Pancreas (tissue), 10 donors: ENCODE results near the gene FGFR3. TPM values are rescaled to one million over a fixed set of nuclear protein-coding genes. Genes with fewer than 3 reads are reported as not detected.

Source experiments
- ATAC-seq, 4 donors: fragments of 200-7000 bp; cut with Tn5 transposase; one replicate each; pipeline versions ENCODE4 v1.8.0 to v1.9.1; 2020; ENCODE audit warnings: mild to moderate bottlenecking in 4 of 4, moderate library complexity in 4 of 4
- DNase-seq, 6 donors: peaks; one replicate each; pipeline ENCODE4 v3.0.0-alpha.2; 2020
- FAIRE-seq: peaks from 2 replicates; lab custom pipeline; 2012; peaks lifted over from hg19 to GRCh38; lab: Jason Lieb, UNC
- H3K27ac ChIP-seq, 4 donors: fragments of 200-600 bp; sonication (generic); 1 replicate in 3 of 4; 2 replicates in 1 of 4; pipeline versions ENCODE4 v1.5.0 to v1.8.0; 2020
- H3K27me3 ChIP-seq, 4 donors: fragments of 200-600 bp; one replicate each; pipeline ENCODE4 v1.8.0; 2021
- H3K36me3 ChIP-seq, 3 donors: fragments of 200-600 bp; sonication (generic) in 1 of 3; one replicate each; pipeline versions ENCODE4 v1.5.0 to v1.8.0; 2020 to 2021
- H3K4me1 ChIP-seq, 3 donors: fragments of 200-600 bp; one replicate each; pipeline ENCODE4 v1.8.0; 2021
- H3K4me3 ChIP-seq, 4 donors: fragments of 200-600 bp; sonication (generic) in 2 of 4; one replicate each; pipeline versions ENCODE4 v1.5.0 to v1.8.0; 2020 to 2021
- H3K9me3 ChIP-seq, 4 donors: fragments of 200-600 bp; one replicate each; pipeline ENCODE4 v1.8.0; 2021
- CTCF ChIP-seq, 4 donors: fragments of 200-600 bp; sonication (generic) in 3 of 4; IDR thresholded peaks; one replicate each; pipeline versions ENCODE4 v1.5.0 to v1.8.0; 2021; ENCODE audit warnings: antibody characterized with exemption in 4 of 4
- WGBS, 2 donors: extraction: QIAGEN DNeasy Blood & Tissue Kit; methylation state at CpG; one replicate each; pipeline ENCODE4 v1.1.7; 2013; 5-methylcytosine and 5-hydroxymethylcytosine counted together
- intact Hi-C, 3 donors: fragments of 100-400 bp; cut with DNase I; formaldehyde crosslinking; loops; one replicate each; pipeline versions ENCODE4 v1.11.1 to v1.14.2; 2022
- polyA plus RNA-seq, 2 donors: library from polyadenylated mRNA; stranded (reverse); fragments of 200-250 nt; gene quantifications; one replicate each; pipeline ENCODE4 v1.2.3, GENCODE V29; 2013
- total RNA-seq, 6 donors: library from RNA; stranded (reverse); fragmentation: NEBNext Ultra II Directional in 4 of 6; extraction: Animal tissue kit (Norgen Biotek cat#: 25700) in 4 of 6; gene quantifications; one replicate each; pipeline versions ENCODE4 v1.2.1 to v1.2.4, GENCODE V29; 2021 to 2023
- donor health status: healthy with polysubstance abuse.
- donor health status: DM: no; HTN: no; CAD: no; lungs with moderate emphysema.
- donor health status: DM: no; HTN: no; CAD: no.
- donor health status: control.
- donor health status: control.
- donor health status: Bipolar disorder and iron deficiency.
- donor health status: DM: yes; HTN: yes; CAD: no.
- donor health status: DM: no; HTN: no; CAD: no.
- donor health status: DM: no; HTN: no; CAD: no.
- donor health status: DM: yes; HTN: yes; CAD: no.

Gene FGFR3
- total and polyA plus RNA-seq, 8 donors: 40.4 to 300 (median 64.8) TPM

DNA sequence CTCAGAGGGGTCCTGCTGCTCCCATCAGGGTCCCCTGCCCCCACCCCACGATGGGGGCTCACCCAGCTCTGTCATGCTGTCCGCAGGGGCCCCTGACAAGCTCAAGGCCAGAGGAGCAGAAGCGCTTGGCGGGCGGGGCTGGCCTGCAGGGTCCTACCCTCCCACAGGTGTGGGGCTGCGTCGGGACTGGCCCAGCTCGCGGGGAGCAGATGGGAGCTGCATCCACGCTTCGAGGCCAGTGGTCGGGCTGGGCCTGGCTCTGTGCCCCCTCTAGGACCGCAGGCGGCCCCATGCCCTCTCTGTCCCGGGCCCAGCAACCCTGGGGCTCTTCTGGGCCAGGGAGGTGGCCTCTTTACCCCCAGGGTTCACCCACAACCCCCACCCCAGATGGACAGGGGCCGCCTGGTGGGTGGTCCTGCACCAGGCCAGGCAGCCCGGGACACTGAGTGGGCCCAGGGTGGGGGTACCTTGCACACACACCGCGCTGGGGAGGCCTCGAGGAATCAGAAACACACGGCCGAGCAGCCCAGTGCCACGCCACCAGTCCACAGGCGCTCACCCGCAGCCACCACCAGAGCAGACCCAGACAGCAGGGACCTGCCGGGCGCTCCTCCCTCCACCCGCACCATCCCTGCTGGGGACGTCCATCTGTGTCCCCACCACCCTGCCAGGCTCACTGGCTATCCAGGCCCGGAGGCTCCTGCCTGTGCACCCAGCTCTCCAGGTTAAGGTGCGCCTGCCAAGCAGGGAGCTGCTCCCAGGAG is 41.8 kb upstream of the FGFR3 start:
- no peaks in the 10 kb centered on the region for H3K27me3 ChIP-seq
- intact Hi-C loops: loop anchor here in 1 of 3 donors (5.0 kb wide), 1 partner anchor 146 kb away; no protein-coding TSS in a partner anchor
- no peaks in the 10 kb centered on the region for H3K4me1 ChIP-seq
- no peak overlapping the region for H3K27ac ChIP-seq
- FAIRE-seq (no peak), DNase-seq (no peak), ATAC-seq (no peak)
- no peak for TF ChIP-seq CTCF (IDR thresholded peaks at IDR 0.05)
- no peak overlapping the region for H3K4me3 ChIP-seq
- H3K36me3 ChIP-seq: no peaks in the 10 kb centered on the region
- H3K9me3 ChIP-seq: no peaks in the 10 kb centered on the region
- 85 to 90% methylated on average over 29 to 31 of the region's 31 CpGs for WGBS, 2 donors

DNA sequence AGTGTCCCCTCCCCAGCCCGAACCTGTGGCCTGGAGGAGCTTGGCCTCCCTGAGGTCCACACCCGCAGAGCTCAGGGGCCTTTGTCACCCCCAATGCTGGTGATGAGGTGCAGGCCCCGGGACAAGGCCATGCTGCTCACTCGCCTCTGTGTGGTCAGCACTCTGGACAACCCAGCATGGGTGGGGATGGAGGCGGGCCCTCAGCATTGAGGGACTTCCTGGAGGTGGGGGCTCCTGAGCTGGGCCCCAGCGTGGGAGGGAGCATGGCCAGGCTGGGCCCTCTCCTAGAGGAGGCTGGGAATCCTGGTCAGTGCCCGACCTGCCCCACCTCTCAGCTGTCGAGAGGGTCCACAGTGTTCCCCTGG is 41.2 kb upstream of the FGFR3 start:
- no peak for DNase-seq
- FAIRE-seq: no peak
- H3K27ac ChIP-seq: peak overlapping the region in 2 of 4 donors; percentile 22 to 44
- no peaks in the 10 kb centered on the region for H3K4me1 ChIP-seq
- intact Hi-C loops: loop anchor here in 1 of 3 donors (5.0 kb wide), 1 partner anchor 145 kb away; no protein-coding TSS in a partner anchor
- no peak for TF ChIP-seq CTCF (IDR thresholded peaks at IDR 0.05)
- no peaks in the 10 kb centered on the region for H3K36me3 ChIP-seq
- H3K27me3 ChIP-seq: no peaks in the 10 kb centered on the region
- no peak overlapping the region for H3K4me3 ChIP-seq
- 79% methylated on average over 8 of the region's 8 CpGs for WGBS, 2 donors
- ATAC-seq: peak in 3 of 4 donors; percentile 2 to 8 (median 3)
- no peaks in the 10 kb centered on the region for H3K9me3 ChIP-seq

- intact Hi-C loops: loop anchor here in 1 of 3 donors (5.0 kb wide), 1 partner anchor 145 kb away; no protein-coding TSS in a partner anchor
- DNase-seq (no peak), ATAC-seq (peak; percentile 11 to 37 (median 23)), FAIRE-seq (no peak)
- H3K27me3 ChIP-seq: no peaks in the 10 kb centered on the region
- no peaks in the 10 kb centered on the region for H3K4me1 ChIP-seq
- H3K9me3 ChIP-seq: no peaks in the 10 kb centered on the region
- no peak overlapping the region for H3K4me3 ChIP-seq
- no peaks in the 10 kb centered on the region for H3K36me3 ChIP-seq
- peak overlapping the region; percentile 22 to 55 (median 40) for H3K27ac ChIP-seq
- TF ChIP-seq CTCF (IDR thresholded peaks at IDR 0.05): no peak
- 64 to 71% methylated on average over 29 to 35 of the region's 35 CpGs for WGBS, 2 donors
Measured at GRCh38 chr4:1752284-1753041, 40.6 kb upstream of the FGFR3 start.

GRCh38 chr4:1753294-1753696 is 39.8 kb upstream of the FGFR3 start:
- TF ChIP-seq CTCF (IDR thresholded peaks at IDR 0.05): no peak
- H3K36me3 ChIP-seq: no peaks in the 10 kb centered on the region
- no peak overlapping the region for H3K4me3 ChIP-seq
- no peaks in the 10 kb centered on the region for H3K9me3 ChIP-seq
- no peaks in the 10 kb centered on the region for H3K4me1 ChIP-seq
- FAIRE-seq (no peak), DNase-seq (no peak), ATAC-seq (peak in 2 of 4 donors; percentile 13 to 18)
- H3K27ac ChIP-seq: peak overlapping the region; percentile 22 to 55 (median 40)
- 68% methylated on average over 10 of the region's 10 CpGs for WGBS, 2 donors
- H3K27me3 ChIP-seq: no peaks in the 10 kb centered on the region
- intact Hi-C loops: loop anchor here in 1 of 3 donors (5.0 kb wide), 1 partner anchor 144 kb away; no protein-coding TSS in a partner anchor
